Loucy (cell line): ENCODE data around the gene AFF3.

ENCODE experiments used
- CTCF ChIP-seq: fragments of 200-600 bp; sonication (generic); conservative IDR thresholded peaks from 2 replicates; pipeline ENCODE4 v1.5.1; 2014; ENCODE audit warnings: mild to moderate bottlenecking, antibody characterized with exemption, low read length
- EZH2phosphoT487 ChIP-seq: fragments of 200-600 bp; IDR thresholded peaks from 2 replicates; pipeline ENCODE4 v1.6.1; 2018; ENCODE audit warnings: antibody characterized with exemption, mild to moderate bottlenecking, moderate library complexity, borderline replicate concordance

GRCh38 chr2:99622534-99622933, 519.9 kb downstream of the AFF3 start:
- no peak for TF ChIP-seq CTCF
- no peak for TF ChIP-seq EZH2phosphoT487
